OCI-LY7 (cell line): ENCODE data around the gene CELF2. TPM values are rescaled to one million over a fixed set of nuclear protein-coding genes. Genes with fewer than 3 reads are reported as not detected.
"Not testable (repeated sequence)": the region's sequence is repeated elsewhere in the genome, so short reads cannot be mapped to it uniquely, and the experiment has no call there.

Experiments
- BruUV-seq: library from RNA; stranded (reverse); fragments of 400-500 nt; replicated peaks from 2 replicates; lab custom pipeline; 2021; lab: Mats Ljungman, UMichigan
- CTCF ChIA-PET: fragments of 300-600 bp; sonication (Branson Sonifier 250); formaldehyde crosslinking; loops from one replicate; lab custom pipeline; 2022; ENCODE audit warnings: antibody characterized with exemption; ENCODE audit not compliant: unreplicated experiment; lab: Charles Lee
- POLR2A ChIA-PET: fragments of 300-600 bp; sonication (Branson Sonifier 250); formaldehyde crosslinking; loops from one replicate; lab custom pipeline; 2022; ENCODE audit warnings: antibody characterized with exemption; lab: Charles Lee
- DNase-seq: peaks from one replicate; pipeline ENCODE4 v3.0.0-alpha.2; 2015; ENCODE audit warnings: low spot score
- H2AFZ ChIP-seq: fragments of 200-600 bp; sonication (generic), shearing (Covaris generic); 2 replicates; pipeline ENCODE4 v1.6.1; 2014; ENCODE audit warnings: mild to moderate bottlenecking, antibody characterized with exemption, low read length, moderate library complexity
- H3K27ac ChIP-seq: fragments of 200-600 bp; sonication (generic); 2 replicates; pipeline ENCODE4 v1.5.1; 2014; ENCODE audit warnings: mixed run types, low read depth, mild to moderate bottlenecking, moderate library complexity, low read length, inconsistent platforms; ENCODE audit not compliant: poor library complexity, severe bottlenecking
- H3K36me3 ChIP-seq: fragments of 200-600 bp; sonication (generic); 2 replicates; pipeline ENCODE4 v1.6.1; 2014; ENCODE audit warnings: mild to moderate bottlenecking, antibody characterized with exemption, low read length, moderate library complexity, mixed read lengths; ENCODE audit not compliant: insufficient read depth
- H3K4me1 ChIP-seq: fragments of 200-600 bp; sonication (generic); 2 replicates; pipeline ENCODE4 v1.5.1; 2014; ENCODE audit warnings: mild to moderate bottlenecking, low read length; ENCODE audit not compliant: insufficient read depth, poor library complexity, severe bottlenecking
- H3K4me2 ChIP-seq: fragments of 200-600 bp; sonication (generic); 2 replicates; pipeline ENCODE4 v1.6.1; 2014; ENCODE audit warnings: mild to moderate bottlenecking, low read length
- H3K4me3 ChIP-seq: fragments of 200-600 bp; sonication (generic); 2 replicates; pipeline ENCODE4 v1.5.1; 2014; ENCODE audit warnings: mild to moderate bottlenecking, low read depth, low read length; ENCODE audit not compliant: poor library complexity, severe bottlenecking
- H3K79me2 ChIP-seq: fragments of 200-600 bp; sonication (generic); 2 replicates; pipeline ENCODE4 v1.6.1; 2016; ENCODE audit warnings: low read depth, mild to moderate bottlenecking, low read length, moderate library complexity, mixed read lengths; ENCODE audit not compliant: insufficient read depth
- H3K9me2 ChIP-seq: fragments of 200-600 bp; sonication (generic); 2 replicates; pipeline ENCODE4 v1.6.1; 2016; ENCODE audit warnings: mild to moderate bottlenecking, low read length, mixed read lengths; ENCODE audit not compliant: insufficient read depth
- H3K9me3 ChIP-seq: fragments of 200-600 bp; sonication (generic); 2 replicates; pipeline ENCODE4 v1.6.1; 2014; ENCODE audit warnings: mild to moderate bottlenecking, mixed run types, low read length, mixed read lengths
- H4K20me1 ChIP-seq: fragments of 200-600 bp; sonication (generic); 2 replicates; pipeline ENCODE4 v1.6.1; 2014; ENCODE audit warnings: mild to moderate bottlenecking, antibody characterized with exemption, low read length, moderate library complexity, mixed read lengths; ENCODE audit not compliant: insufficient read depth
- EZH2phosphoT487 ChIP-seq: fragments of 200-600 bp; sonication (generic); IDR thresholded peaks from 2 replicates; pipeline ENCODE4 v1.6.1; 2018; ENCODE audit warnings: low read depth, borderline replicate concordance, mild to moderate bottlenecking, mixed run types, antibody characterized with exemption, low read length, moderate library complexity, mixed read lengths
- intact Hi-C: fragments of 100-400 bp; cut with micrococcal nuclease; formaldehyde crosslinking; loops from one replicate; pipeline ENCODE4 v1.10.0; 2022; ENCODE audit not compliant: unreplicated experiment
- total RNA-seq, 2 experiments: library from RNA; depleted of rRNA in 1 of 2; stranded (reverse); fragments of >200 nt in 1 of 2; shearing (Covaris generic) in 1 of 2; gene quantifications; 2 replicates each; pipeline ENCODE4 v1.2.3, GENCODE V29; 2014 to 2022
- TF ChIP-seq, protein P1 (sequence below): fragments of 200-600 bp; sonication (generic); conservative IDR thresholded peaks from 2 replicates; pipeline ENCODE4 v1.5.1; 2014; ENCODE audit warnings: mild to moderate bottlenecking, antibody characterized with exemption, low read length, moderate library complexity, mixed read lengths

Gene CELF2
- total RNA-seq, 2 experiments from 2014 or later, result 5.4 to 19.1 TPM

- no peak overlapping the region for H2AFZ ChIP-seq
- H3K4me2 ChIP-seq, result no peak overlapping the region
- H3K4me1 ChIP-seq, result no peaks in the 10 kb centered on the region
- H3K9me3 ChIP-seq, result no peaks in the 10 kb centered on the region
- H3K9me2 ChIP-seq, result no peaks in the 10 kb centered on the region
- TF ChIP-seq, protein P1, sequence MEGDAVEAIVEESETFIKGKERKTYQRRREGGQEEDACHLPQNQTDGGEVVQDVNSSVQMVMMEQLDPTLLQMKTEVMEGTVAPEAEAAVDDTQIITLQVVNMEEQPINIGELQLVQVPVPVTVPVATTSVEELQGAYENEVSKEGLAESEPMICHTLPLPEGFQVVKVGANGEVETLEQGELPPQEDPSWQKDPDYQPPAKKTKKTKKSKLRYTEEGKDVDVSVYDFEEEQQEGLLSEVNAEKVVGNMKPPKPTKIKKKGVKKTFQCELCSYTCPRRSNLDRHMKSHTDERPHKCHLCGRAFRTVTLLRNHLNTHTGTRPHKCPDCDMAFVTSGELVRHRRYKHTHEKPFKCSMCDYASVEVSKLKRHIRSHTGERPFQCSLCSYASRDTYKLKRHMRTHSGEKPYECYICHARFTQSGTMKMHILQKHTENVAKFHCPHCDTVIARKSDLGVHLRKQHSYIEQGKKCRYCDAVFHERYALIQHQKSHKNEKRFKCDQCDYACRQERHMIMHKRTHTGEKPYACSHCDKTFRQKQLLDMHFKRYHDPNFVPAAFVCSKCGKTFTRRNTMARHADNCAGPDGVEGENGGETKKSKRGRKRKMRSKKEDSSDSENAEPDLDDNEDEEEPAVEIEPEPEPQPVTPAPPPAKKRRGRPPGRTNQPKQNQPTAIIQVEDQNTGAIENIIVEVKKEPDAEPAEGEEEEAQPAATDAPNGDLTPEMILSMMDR, result no peak
- TF ChIP-seq EZH2phosphoT487, result no peak
- no peaks in the 10 kb centered on the region for H4K20me1 ChIP-seq
- H3K79me2 ChIP-seq, result no peaks in the 10 kb centered on the region
- ChIA-PET POLR2A (no interaction called here), CTCF (no interaction called here)
- no peaks in the 10 kb centered on the region for H3K36me3 ChIP-seq
- BruUV-seq, result no TSS peak
- H3K27ac ChIP-seq, result no peak overlapping the region
- intact Hi-C loops, result no loop called here
- H3K4me3 ChIP-seq, result no peak overlapping the region
- no peak for DNase-seq
These were observed 326.9 kb downstream of the CELF2 start for GRCh38 chr10:11344550-11344949.

DNA sequence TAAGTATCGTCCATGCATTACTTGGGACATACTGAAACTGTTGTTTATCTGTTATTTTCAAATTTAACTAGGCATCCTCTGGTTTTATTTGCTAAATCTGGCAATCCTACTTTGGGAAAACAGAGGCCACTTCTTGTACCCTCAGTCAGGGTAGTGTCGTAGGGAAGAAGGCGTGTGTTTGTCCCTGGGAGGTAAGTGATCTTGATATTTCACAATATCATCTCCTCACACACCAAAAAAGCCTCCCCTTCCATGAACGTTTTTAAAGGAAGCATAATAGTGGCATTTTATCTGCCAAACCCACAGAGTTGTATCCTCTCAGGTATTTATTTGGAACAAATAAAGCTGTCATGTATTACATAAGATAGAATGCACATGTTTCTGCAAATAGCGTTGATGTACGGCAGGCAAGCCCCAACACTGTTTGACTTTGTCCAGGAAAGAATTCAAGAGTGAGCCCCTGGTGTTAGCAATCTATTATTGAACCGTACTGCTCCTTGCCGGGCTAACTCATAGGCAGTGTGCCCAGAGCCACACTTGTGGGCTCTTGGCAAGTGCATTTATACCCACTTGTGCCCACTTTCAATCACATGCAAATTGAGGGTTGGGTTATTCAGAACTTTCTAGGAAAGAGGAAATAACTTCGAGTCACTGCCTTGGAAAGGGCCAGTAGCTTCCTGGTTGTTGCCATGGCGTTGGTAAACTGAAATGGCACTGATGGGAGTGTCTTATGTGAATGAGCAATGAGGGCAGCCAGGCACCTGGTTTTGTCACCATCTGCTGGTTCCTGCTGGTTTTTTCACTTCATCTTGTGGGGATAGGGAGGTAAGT, 327.8 kb downstream of the CELF2 start:
- H2AFZ ChIP-seq, result no peak overlapping the region
- H3K27ac ChIP-seq, result no peak overlapping the region
- no peaks in the 10 kb centered on the region for H3K9me3 ChIP-seq
- no TSS peak for BruUV-seq
- H3K4me1 ChIP-seq, result no peaks in the 10 kb centered on the region
- no peaks in the 10 kb centered on the region for H3K9me2 ChIP-seq
- TF ChIP-seq, protein P1, result peak; percentile 51
- TF ChIP-seq EZH2phosphoT487, result no peak
- POLR2A ChIA-PET, result no interaction called here
- CTCF ChIA-PET, result no interaction called here
- H4K20me1 ChIP-seq, result no peaks in the 10 kb centered on the region
- no peaks in the 10 kb centered on the region for H3K36me3 ChIP-seq
- DNase-seq, result peak; percentile 26
- no peak overlapping the region for H3K4me3 ChIP-seq
- no peak overlapping the region for H3K4me2 ChIP-seq
- H3K79me2 ChIP-seq, result no peaks in the 10 kb centered on the region
- intact Hi-C loops, result no loop called here

GRCh38 chr10:11347580-11347979, 329.9 kb downstream of the CELF2 start:
- CTCF ChIA-PET, H3K36me3 ChIP-seq, BruUV-seq, H3K27ac ChIP-seq, DNase-seq, H2AFZ ChIP-seq, H3K9me2 ChIP-seq, H3K4me3 ChIP-seq, H4K20me1 ChIP-seq, H3K4me2 ChIP-seq, intact Hi-C loops, H3K79me2 ChIP-seq, H3K4me1 ChIP-seq, H3K9me3 ChIP-seq, POLR2A ChIA-PET: not testable (repeated sequence)
